Panc1 (cell line): ENCODE data around the gene ADGRL3. TPM values are rescaled to one million over a fixed set of nuclear protein-coding genes. Genes with fewer than 3 reads are reported as not detected.

Experiments used
- ATAC-seq: fragments of 200-7000 bp; cut with Tn5 transposase; 2 replicates; pipeline ENCODE4 v1.9.1; 2020; ENCODE audit warnings: mild to moderate bottlenecking, moderate library complexity
- BruUV-seq: library from RNA; stranded (reverse); fragments of 400-500 nt; replicated peaks from 2 replicates; lab custom pipeline; 2021; lab: Mats Ljungman, UMichigan
- CTCF ChIA-PET: fragments of 300-600 bp; sonication (Branson Sonifier 250); formaldehyde crosslinking; loops from one replicate; lab custom pipeline; 2022; ENCODE audit warnings: antibody characterized with exemption; lab: Charles Lee
- POLR2A ChIA-PET: fragments of 300-600 bp; sonication (Branson Sonifier 250); formaldehyde crosslinking; loops from one replicate; lab custom pipeline; 2022; ENCODE audit warnings: antibody characterized with exemption; lab: Charles Lee
- DNase-seq: peaks from one replicate; pipeline ENCODE4 v3.0.0-alpha.2; 2010; ENCODE audit warnings: low read depth, low spot score
- H3K27ac ChIP-seq: 2 replicates; pipeline ENCODE4 v1.5.1; 2011; ENCODE audit warnings: mild to moderate bottlenecking, low read length, inconsistent platforms
- H3K27me3 ChIP-seq: fragments of 200-500 bp; sonication (Bioruptor generic); 2 replicates; pipeline ENCODE4 v1.6.0; 2014; ENCODE audit warnings: low read length, inconsistent platforms; ENCODE audit not compliant: control insufficient read depth, insufficient read depth
- H3K36me3 ChIP-seq: fragments of 200-500 bp; sonication (Bioruptor generic); 2 replicates; pipeline ENCODE4 v1.5.1; 2014; ENCODE audit warnings: inconsistent platforms, mild to moderate bottlenecking, low read length, moderate library complexity; ENCODE audit not compliant: control insufficient read depth, insufficient read depth
- H3K4me1 ChIP-seq: 2 replicates; pipeline ENCODE4 v1.5.1; 2011; ENCODE audit warnings: inconsistent platforms, mild to moderate bottlenecking, low read length, moderate library complexity; ENCODE audit not compliant: control insufficient read depth, insufficient read depth
- H3K4me3 ChIP-seq, 2 experiments: 2 replicates each; pipeline ENCODE4 v1.5.1; 2011 to 2012; ENCODE audit warnings: low read depth in 2 of 2, low read length in 2 of 2, mild to moderate bottlenecking in 2 of 2, inconsistent platforms in 1 of 2, moderate library complexity in 1 of 2
- H3K9me3 ChIP-seq: fragments of 200-500 bp; sonication (Bioruptor generic); 2 replicates; pipeline ENCODE4 v1.5.1; 2014; ENCODE audit warnings: low read depth, mild to moderate bottlenecking, inconsistent platforms, low read length, moderate library complexity; ENCODE audit not compliant: control insufficient read depth, insufficient read depth
- POLR2AphosphoS5 ChIP-seq: IDR thresholded peaks from 2 replicates; pipeline ENCODE4 v1.6.1; 2012; ENCODE audit warnings: mild to moderate bottlenecking, low read depth, low read length, moderate library complexity
- REST ChIP-seq, 2 experiments: IDR thresholded peaks; 2 replicates each; pipeline ENCODE4 v1.6.1; 2011 to 2012; ENCODE audit warnings: low read depth in 2 of 2, control low read depth in 1 of 2, low read length in 1 of 2, mild to moderate bottlenecking in 1 of 2, moderate library complexity in 1 of 2; ENCODE audit not compliant: insufficient read depth in 1 of 2
- SIN3A ChIP-seq: IDR thresholded peaks from 2 replicates; pipeline ENCODE4 v1.6.1; 2012; ENCODE audit warnings: low read depth, mild to moderate bottlenecking, low read length, moderate library complexity, borderline replicate concordance; ENCODE audit not compliant: insufficient read depth
- TCF7L2 ChIP-seq: IDR thresholded peaks from 2 replicates; pipeline ENCODE4 v1.6.1; 2011; ENCODE audit warnings: mild to moderate bottlenecking, low read depth, low read length, inconsistent platforms
- in situ Hi-C: cut with HindIII; loops from 2 replicates; pipeline ENCODE4 v1.10.0; 2016; ENCODE audit warnings: low sequenced_read_pairs, low pct_unique_long_range_greater_than_20kb
- intact Hi-C: fragments of 100-400 bp; cut with micrococcal nuclease; formaldehyde crosslinking; loops from one replicate; pipeline ENCODE4 v1.10.0; 2022; ENCODE audit not compliant: unreplicated experiment
- total RNA-seq: library from RNA; stranded (reverse); gene quantifications from one replicate; pipeline ENCODE4 v1.2.1, GENCODE V29; 2021; ENCODE audit not compliant: unreplicated experiment
- TF ChIP-seq, protein P1 (sequence below): fragments of 450-650 bp; IDR thresholded peaks from 2 replicates; pipeline ENCODE4 v1.5.1; 2017; ENCODE audit warnings: mild to moderate bottlenecking

ADGRL3 gene
- total RNA-seq, 1 experiment from 2014 or later, result 0.23 TPM

- Histone ChIP-seq H3K9me3 (no peaks in the 10 kb centered on the region), H3K36me3 (no peaks in the 10 kb centered on the region), H3K4me3 (no peak overlapping the region), H3K27me3 (no peaks in the 10 kb centered on the region), H3K27ac (no peak overlapping the region), H3K4me1 (no peaks in the 10 kb centered on the region)
- no peak for DNase-seq
- in situ Hi-C loops (no loop called here), intact Hi-C loops (no loop called here)
- ChIA-PET CTCF (no interaction called here), POLR2A (interaction anchor here (0.7 kb wide), 1 partner anchor 10 kb away, joined by 3 read pairs; no protein-coding TSS in a partner anchor)
- no peak for ATAC-seq
- TF ChIP-seq POLR2AphosphoS5 (no peak), REST (IDR thresholded peaks at IDR 0.05; ENCODE audit: insufficient read depth in 1 of 2, low read depth in 2 of 2, low read length in 1 of 2) (no peak)
- TF ChIP-seq, protein P1, sequence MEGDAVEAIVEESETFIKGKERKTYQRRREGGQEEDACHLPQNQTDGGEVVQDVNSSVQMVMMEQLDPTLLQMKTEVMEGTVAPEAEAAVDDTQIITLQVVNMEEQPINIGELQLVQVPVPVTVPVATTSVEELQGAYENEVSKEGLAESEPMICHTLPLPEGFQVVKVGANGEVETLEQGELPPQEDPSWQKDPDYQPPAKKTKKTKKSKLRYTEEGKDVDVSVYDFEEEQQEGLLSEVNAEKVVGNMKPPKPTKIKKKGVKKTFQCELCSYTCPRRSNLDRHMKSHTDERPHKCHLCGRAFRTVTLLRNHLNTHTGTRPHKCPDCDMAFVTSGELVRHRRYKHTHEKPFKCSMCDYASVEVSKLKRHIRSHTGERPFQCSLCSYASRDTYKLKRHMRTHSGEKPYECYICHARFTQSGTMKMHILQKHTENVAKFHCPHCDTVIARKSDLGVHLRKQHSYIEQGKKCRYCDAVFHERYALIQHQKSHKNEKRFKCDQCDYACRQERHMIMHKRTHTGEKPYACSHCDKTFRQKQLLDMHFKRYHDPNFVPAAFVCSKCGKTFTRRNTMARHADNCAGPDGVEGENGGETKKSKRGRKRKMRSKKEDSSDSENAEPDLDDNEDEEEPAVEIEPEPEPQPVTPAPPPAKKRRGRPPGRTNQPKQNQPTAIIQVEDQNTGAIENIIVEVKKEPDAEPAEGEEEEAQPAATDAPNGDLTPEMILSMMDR, result no peak
- no TSS peak for BruUV-seq
Observed at GRCh38 chr4:61407642-61408618, 207.8 kb downstream of the ADGRL3 start.

DNA sequence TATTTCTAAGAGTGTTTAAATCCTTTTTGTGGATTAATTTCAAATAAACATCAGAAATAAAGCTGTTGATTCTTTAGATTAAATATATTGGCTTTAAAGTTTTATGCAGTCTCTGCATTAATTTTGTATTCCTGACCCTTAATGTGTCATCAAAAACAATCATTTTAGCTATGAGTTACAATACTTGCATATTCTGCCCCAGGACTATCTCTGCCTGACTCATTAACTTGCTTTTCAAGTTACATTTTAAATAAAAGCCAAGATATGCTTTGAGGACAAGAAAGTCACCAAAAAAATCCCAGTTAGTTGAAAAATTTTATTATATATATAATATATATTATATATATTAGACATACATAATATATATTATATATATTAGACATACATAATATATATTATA, 208.7 kb downstream of the ADGRL3 start:
- Histone ChIP-seq H3K4me3 (no peak overlapping the region), H3K4me1 (no peaks in the 10 kb centered on the region), H3K27me3 (no peaks in the 10 kb centered on the region), H3K27ac (no peak overlapping the region), H3K36me3 (no peaks in the 10 kb centered on the region), H3K9me3 (no peaks in the 10 kb centered on the region)
- BruUV-seq, result no TSS peak
- no peak for ATAC-seq
- POLR2A ChIA-PET, result no interaction called here
- intact Hi-C loops (no loop called here), in situ Hi-C loops (no loop called here)
- DNase-seq, result no peak
- TF ChIP-seq SIN3A, result no peak
- TF ChIP-seq, protein P1, result no peak
- TF ChIP-seq POLR2AphosphoS5, result no peak
- no peak for TF ChIP-seq REST (IDR thresholded peaks at IDR 0.05; ENCODE audit: insufficient read depth in 1 of 2, low read depth in 2 of 2, low read length in 1 of 2)
- no peak for TF ChIP-seq TCF7L2
- CTCF ChIA-PET, result no interaction called here
